Activated T-cell treated with anti-CD3 and anti-CD28 coated beads, Interleukin-2, amount 50 U/mL, for 72 hours (primary cell): ENCODE measurements around the gene ZBTB39. TPM values are rescaled to one million over a fixed set of nuclear protein-coding genes. Genes with fewer than 3 reads are reported as not detected.

Source experiments
- ATAC-seq, 2 donors: fragments of 150-1000 bp; cut with Tn5 transposase; replicated peaks in 1 of 2; 2 replicates each; pipeline ENCODE4 v1.10.0; 2021; ENCODE audit warnings: moderate library complexity in 2 of 2, mild to moderate bottlenecking in 1 of 2
- DNase-seq, 2 donors: peaks; one replicate each; pipeline ENCODE4 v3.0.0; 2021 to 2022; ENCODE audit warnings: mixed read lengths in 1 of 2
- H3K27ac Mint-ChIP-seq: one replicate; pipeline ENCODE4 v1.8.0; 2022; ENCODE audit warnings: mild to moderate bottlenecking, moderate library complexity, mixed read lengths
- H3K27me3 Mint-ChIP-seq: one replicate; pipeline ENCODE4 v1.8.0; 2022; ENCODE audit warnings: low read depth, mixed read lengths
- H3K36me3 Mint-ChIP-seq, 2 donors: one replicate each; pipeline ENCODE4 v1.8.0; 2022; ENCODE audit warnings: mixed read lengths in 2 of 2, mild to moderate bottlenecking in 1 of 2; ENCODE audit not compliant: insufficient read depth in 2 of 2
- H3K4me1 Mint-ChIP-seq: one replicate; pipeline ENCODE4 v1.8.0; 2022; ENCODE audit warnings: low read depth, mixed read lengths
- H3K4me3 Mint-ChIP-seq, 2 donors: one replicate each; pipeline ENCODE4 v1.8.0; 2022; ENCODE audit warnings: mild to moderate bottlenecking in 2 of 2, mixed read lengths in 2 of 2, moderate library complexity in 2 of 2
- H3K9me3 Mint-ChIP-seq, 2 donors: one replicate each; pipeline ENCODE4 v1.8.0; 2022; ENCODE audit warnings: mixed read lengths in 2 of 2
- total RNA-seq, 2 donors: library from RNA; stranded (reverse); gene quantifications; one replicate each; pipeline ENCODE4 v1.2.3, GENCODE V29; 2022

ZBTB39 gene
- total RNA-seq, 2 donors from 2014 or later, result 9.7 to 10.3 TPM

DNA sequence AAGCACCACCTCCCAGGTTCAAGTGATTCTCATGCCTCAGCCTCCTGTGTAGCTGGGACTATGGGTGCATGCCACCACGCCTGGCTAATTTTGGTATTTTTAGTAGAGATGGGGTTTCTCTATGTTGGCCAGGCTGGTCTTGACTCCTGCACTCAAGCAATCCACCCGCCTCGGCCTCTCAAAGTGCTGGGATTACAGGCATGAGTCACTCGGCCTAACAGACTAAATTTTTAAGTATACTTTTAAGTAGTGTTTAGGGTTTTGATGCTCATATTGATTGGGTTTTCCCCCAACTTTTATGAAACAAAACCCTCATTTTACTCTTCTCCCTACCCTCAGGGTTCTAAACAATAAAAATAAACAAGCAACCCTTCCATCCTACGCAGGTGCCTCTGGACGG lies 38.1 kb upstream of the ZBTB39 start:
- Mint-ChIP-seq H3K9me3 (no peaks in the 10 kb centered on the region), H3K4me1 (peaks cover 53% of the 10 kb centered on the region), H3K4me3 (no peak overlapping the region), H3K27ac (no peak overlapping the region), H3K27me3 (peaks cover 7% of the 10 kb centered on the region), H3K36me3 (peaks cover 0 to 1% of the 10 kb centered on the region in 2 donors)
- DNase-seq (no peak), ATAC-seq (no peak)

DNA sequence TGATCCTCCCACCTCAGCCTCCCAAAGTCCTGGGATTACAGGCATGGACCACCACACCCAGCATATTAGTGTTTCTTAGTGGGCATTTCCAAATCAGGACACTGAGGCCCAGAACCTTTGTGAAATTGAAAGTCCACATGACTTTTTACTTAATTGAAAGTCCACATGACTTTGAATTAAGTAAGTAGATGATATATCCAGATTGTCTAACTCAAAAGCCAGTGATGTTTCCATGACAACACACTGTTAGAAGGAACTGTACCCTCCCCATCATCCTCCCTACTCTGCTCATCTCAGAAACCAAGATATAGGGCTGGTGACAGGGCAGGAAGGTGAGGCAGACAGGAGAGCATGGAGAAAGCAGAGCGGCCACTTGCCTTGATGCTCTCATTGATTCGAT lies 36.3 kb upstream of the ZBTB39 start:
- Mint-ChIP-seq H3K36me3 (peaks cover 0 to 3% of the 10 kb centered on the region in 2 donors), H3K4me3 (no peak overlapping the region), H3K4me1 (peaks cover 40% of the 10 kb centered on the region), H3K27me3 (peaks cover 7% of the 10 kb centered on the region), H3K9me3 (no peaks in the 10 kb centered on the region), H3K27ac (no peak overlapping the region)
- no peak for DNase-seq
- no peak for ATAC-seq

DNA sequence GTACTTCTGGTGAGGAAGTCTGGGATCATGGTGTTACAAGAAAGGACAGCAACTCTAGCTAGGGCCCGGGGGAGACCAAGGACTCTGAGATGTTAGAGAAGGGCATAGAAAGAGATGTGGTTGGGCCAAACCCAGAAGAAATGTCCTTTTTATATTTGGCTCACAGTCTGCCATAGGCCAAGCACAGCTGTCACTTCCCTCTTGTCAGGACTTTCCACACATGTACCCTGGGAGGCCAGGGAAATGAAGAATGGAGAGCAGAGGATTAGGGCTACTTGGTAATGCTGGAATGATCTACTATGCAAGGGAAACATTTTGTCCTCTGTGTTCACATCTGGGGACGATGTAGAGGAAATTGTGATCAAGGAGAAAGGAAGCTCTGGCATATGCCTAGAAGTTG lies 34.4 kb upstream of the ZBTB39 start:
- Mint-ChIP-seq H3K27ac (no peak overlapping the region), H3K4me1 (peaks cover 21% of the 10 kb centered on the region), H3K4me3 (no peak overlapping the region)

DNA sequence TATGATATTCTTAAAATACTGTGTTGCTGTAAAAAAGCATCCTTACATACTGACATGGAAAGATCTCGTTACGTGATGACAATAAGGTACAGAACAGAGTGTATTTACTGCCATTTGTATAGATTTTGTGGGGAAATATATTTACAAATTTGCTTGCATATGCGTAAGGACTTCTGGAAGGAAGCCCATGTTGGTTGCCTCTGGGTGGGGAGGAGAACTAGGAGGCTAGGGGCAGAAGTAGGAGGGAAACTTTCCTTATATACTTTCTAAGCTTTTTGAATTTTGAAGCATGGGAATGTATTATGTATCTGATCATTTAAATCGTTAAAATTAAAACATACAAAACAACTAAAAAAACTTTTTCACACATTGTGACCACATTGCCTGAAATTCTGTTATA lies 33.9 kb upstream of the ZBTB39 start:
- ATAC-seq, result no peak
- no peaks in the 10 kb centered on the region for H3K27me3 Mint-ChIP-seq
- H3K36me3 Mint-ChIP-seq, result peaks cover 0 to 2% of the 10 kb centered on the region in 2 donors
- H3K9me3 Mint-ChIP-seq, result no peaks in the 10 kb centered on the region
- H3K4me3 Mint-ChIP-seq, result no peak overlapping the region
- H3K4me1 Mint-ChIP-seq, result peaks cover 15% of the 10 kb centered on the region
- H3K27ac Mint-ChIP-seq, result no peak overlapping the region
- DNase-seq, result no peak

More for the DNA sequence above, 34.4 kb upstream of the ZBTB39 start:
- ATAC-seq, result no peak
- Mint-ChIP-seq H3K9me3 (no peaks in the 10 kb centered on the region), H3K27me3 (no peaks in the 10 kb centered on the region), H3K36me3 (peaks cover 0 to 2% of the 10 kb centered on the region in 2 donors)
- DNase-seq, result no peak

DNA sequence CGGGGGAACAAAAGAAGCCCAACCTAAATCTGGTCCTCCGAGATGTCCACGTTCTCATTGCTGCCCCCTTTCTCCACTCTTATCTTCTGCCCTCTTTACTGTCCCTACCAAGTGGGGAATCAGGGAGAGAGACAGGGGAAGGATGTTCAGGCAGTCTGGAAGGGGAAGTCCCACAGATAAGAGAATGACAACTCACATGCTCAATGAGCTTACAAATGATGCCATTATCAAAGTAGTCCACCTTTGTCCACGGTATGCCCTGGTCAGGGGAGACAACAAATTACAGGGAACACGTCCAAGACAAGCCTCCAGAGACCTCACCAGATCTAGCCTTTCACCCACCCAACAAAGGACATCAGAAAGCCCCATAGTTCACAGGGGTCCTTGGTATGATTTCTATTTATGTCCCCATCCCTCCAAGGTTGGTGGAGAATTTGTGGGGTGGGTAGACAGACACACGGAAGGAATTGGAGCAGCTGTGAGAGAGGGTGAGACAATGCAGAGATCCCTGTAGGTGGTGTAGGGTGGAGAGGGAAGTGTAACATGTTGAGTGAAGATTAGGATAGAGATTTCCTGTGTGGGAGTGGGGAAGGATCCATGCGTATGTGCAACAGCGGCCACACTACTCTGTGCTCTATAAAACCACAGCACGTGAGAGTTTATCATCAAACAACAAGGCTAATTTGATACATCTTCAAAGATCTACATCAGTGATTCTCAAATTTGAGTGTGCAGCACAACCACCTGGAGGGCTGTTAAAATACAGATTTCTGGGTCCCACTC lies 32.9 kb upstream of the ZBTB39 start:
- DNase-seq, result no peak
- no peak overlapping the region for H3K27ac Mint-ChIP-seq
- H3K4me3 Mint-ChIP-seq, result no peak overlapping the region
- no peak for ATAC-seq
- peaks cover 0 to 2% of the 10 kb centered on the region in 2 donors for H3K36me3 Mint-ChIP-seq
- H3K9me3 Mint-ChIP-seq, result no peaks in the 10 kb centered on the region
- H3K27me3 Mint-ChIP-seq, result no peaks in the 10 kb centered on the region
- peaks cover 7% of the 10 kb centered on the region for H3K4me1 Mint-ChIP-seq

DNA sequence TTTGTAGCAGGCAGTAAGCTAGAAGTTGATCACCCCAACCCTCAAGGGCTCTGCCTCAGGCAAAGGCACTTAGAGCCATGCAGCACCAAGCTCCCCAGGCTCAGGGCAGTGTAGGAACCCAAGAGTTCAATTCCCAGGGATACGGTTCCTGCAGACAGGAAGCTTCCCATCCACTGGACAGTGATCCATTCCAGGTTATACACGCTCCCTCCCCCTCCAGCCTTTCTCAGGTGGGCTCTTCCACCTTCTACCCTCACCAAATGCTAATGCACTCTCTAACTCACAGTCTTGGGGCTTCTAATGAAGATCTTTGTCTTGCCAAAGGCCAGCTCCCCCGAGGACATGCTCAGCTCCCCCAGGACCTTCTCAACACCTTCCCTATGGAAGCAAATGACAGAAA lies 30.9 kb upstream of the ZBTB39 start:
- H3K9me3 Mint-ChIP-seq, result no peaks in the 10 kb centered on the region
- H3K36me3 Mint-ChIP-seq, result peaks cover 0 to 2% of the 10 kb centered on the region in 2 donors
- DNase-seq (no peak), ATAC-seq (no peak)
- no peak overlapping the region for H3K27ac Mint-ChIP-seq
- H3K4me3 Mint-ChIP-seq, result no peak overlapping the region
- H3K27me3 Mint-ChIP-seq, result no peaks in the 10 kb centered on the region
- peaks cover 10% of the 10 kb centered on the region for H3K4me1 Mint-ChIP-seq

DNA sequence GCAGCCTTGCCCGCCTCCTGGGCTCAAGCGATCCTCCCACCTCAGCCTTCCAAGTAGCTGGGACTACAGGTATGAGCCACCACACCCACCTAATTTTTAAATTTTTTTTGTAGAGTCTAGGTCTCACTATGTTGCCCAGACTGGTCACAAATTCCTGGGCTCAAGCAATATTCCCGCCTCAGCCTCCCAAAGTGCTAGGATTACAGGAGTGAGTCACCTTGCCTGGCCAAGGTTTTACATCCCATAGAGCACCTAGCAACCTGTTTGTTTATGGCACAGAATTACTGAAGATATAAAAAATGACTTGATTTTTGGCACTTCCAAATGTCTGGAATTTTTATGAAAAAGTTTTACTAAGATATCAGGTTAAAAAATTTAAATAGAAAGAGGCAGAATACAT lies 27.1 kb upstream of the ZBTB39 start:
- peaks cover 29% of the 10 kb centered on the region for H3K4me1 Mint-ChIP-seq
- ATAC-seq (no peak), DNase-seq (no peak)
- no peaks in the 10 kb centered on the region for H3K9me3 Mint-ChIP-seq
- H3K27me3 Mint-ChIP-seq, result no peaks in the 10 kb centered on the region
- H3K4me3 Mint-ChIP-seq, result no peak overlapping the region
- peaks cover 0 to 2% of the 10 kb centered on the region in 2 donors for H3K36me3 Mint-ChIP-seq
- H3K27ac Mint-ChIP-seq, result no peak overlapping the region

DNA sequence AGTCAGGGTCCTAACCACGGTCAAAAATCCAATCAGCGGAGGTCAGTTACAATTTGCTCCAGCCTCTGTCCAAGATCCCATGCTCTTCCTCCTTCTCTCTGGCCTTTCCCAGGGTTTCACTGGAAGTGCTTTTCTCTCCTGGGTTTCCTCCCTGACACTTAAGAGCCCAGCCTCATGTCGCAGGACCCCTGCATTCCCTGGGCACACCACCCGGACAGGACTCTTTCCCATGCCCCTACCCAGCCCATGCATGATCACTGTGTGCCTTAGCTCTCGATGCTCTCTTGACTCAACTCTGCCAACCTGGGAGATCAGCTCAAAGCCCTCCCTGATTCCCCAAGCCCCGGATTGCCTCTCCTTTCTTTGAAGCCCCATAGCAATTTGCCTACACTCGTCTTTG lies 25.4 kb upstream of the ZBTB39 start:
- Mint-ChIP-seq H3K4me3 (no peak overlapping the region), H3K9me3 (no peaks in the 10 kb centered on the region), H3K27ac (no peak overlapping the region), H3K4me1 (peaks cover 45% of the 10 kb centered on the region), H3K27me3 (no peaks in the 10 kb centered on the region), H3K36me3 (no peaks in the 10 kb centered on the region)
- DNase-seq (no peak), ATAC-seq (no peak)

DNA sequence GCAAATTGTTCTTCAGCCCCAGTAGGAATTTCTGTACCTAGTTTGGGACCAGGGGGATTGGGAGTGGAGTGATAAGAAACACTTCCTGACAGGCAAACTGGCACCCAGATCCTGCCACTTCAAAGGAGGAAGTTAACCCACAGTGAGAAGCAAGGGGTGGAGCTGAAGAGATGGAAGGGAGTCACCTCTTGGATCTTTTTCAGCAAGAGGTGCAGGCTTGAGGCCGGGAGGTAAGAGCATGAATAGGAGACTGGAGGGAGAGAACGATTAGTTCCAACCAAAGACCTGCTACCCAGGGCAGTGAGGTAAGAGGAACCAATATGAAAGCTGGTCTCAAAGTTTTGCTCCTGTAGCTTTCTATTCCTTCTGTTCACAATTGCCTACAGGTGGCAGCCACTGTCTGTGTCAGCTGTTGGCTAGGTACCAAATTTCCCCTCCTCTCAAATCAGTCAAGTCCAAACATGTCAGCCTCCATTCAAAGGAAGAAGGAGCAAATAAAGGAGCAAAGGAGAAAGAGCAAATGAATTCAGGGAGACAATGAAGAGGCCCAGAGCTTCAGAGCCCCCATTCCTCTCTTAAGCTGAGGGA lies 24.9 kb upstream of the ZBTB39 start:
- DNase-seq, result peak; percentile 14 to 25
- H3K4me3 Mint-ChIP-seq, result peak overlapping the region; percentile 4 to 23
- no peaks in the 10 kb centered on the region for H3K27me3 Mint-ChIP-seq
- ATAC-seq, result peak; percentile 58 to 65
- peak overlapping the region; percentile 35 for H3K27ac Mint-ChIP-seq
- no peaks in the 10 kb centered on the region for H3K9me3 Mint-ChIP-seq
- H3K36me3 Mint-ChIP-seq, result no peaks in the 10 kb centered on the region
- H3K4me1 Mint-ChIP-seq, result peaks cover 51% of the 10 kb centered on the region

DNA sequence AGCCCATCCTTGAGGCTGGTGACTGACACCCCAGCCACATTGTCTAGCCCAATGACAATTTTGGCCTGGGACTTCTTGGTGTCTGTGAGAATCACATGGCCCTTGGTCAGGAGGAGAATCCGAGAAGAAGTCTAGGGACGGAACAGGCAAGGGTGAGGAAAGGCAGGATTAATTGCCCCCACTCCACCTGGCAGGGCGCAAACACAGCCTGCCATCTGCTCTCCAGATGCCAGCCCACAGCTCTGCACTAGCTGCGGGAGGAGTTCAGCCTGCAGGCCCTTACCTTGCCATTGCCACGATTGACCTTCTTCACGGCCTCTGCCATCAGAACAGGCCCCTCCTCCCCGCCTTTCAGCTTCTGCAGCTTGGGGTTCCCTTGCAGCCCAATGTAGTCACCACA lies 23.1 kb upstream of the ZBTB39 start:
- no peak for ATAC-seq
- Mint-ChIP-seq H3K9me3 (no peaks in the 10 kb centered on the region), H3K4me3 (no peak overlapping the region), H3K4me1 (peaks cover 55% of the 10 kb centered on the region), H3K27ac (no peak overlapping the region), H3K27me3 (no peaks in the 10 kb centered on the region), H3K36me3 (no peaks in the 10 kb centered on the region)
- no peak for DNase-seq

DNA sequence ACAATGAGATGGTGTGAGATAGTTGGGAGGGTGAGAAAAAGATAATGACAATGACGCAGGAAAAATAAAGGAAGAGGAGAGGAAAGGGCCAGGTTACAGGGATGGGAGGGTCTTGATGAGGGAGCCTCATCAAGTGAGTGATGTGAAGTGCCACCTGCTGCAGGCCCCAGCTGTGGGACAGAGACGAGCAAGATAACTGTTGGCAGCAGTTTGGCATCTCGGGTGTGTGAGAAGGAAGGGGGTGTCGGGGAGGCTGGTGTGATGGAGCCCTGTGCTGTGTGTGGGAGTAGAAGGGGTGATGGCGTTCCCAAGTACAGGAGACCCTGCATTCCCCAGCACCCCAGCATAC lies 21.4 kb upstream of the ZBTB39 start:
- peak overlapping the region in 1 of 2 donors; percentile 42 for H3K4me3 Mint-ChIP-seq
- H3K9me3 Mint-ChIP-seq, result no peaks in the 10 kb centered on the region
- peak overlapping the region; percentile 9 for H3K27ac Mint-ChIP-seq
- H3K27me3 Mint-ChIP-seq, result no peaks in the 10 kb centered on the region
- H3K36me3 Mint-ChIP-seq, result no peaks in the 10 kb centered on the region
- DNase-seq, result no peak
- peak; percentile 25 to 53 for ATAC-seq
- H3K4me1 Mint-ChIP-seq, result peaks cover 55% of the 10 kb centered on the region

DNA sequence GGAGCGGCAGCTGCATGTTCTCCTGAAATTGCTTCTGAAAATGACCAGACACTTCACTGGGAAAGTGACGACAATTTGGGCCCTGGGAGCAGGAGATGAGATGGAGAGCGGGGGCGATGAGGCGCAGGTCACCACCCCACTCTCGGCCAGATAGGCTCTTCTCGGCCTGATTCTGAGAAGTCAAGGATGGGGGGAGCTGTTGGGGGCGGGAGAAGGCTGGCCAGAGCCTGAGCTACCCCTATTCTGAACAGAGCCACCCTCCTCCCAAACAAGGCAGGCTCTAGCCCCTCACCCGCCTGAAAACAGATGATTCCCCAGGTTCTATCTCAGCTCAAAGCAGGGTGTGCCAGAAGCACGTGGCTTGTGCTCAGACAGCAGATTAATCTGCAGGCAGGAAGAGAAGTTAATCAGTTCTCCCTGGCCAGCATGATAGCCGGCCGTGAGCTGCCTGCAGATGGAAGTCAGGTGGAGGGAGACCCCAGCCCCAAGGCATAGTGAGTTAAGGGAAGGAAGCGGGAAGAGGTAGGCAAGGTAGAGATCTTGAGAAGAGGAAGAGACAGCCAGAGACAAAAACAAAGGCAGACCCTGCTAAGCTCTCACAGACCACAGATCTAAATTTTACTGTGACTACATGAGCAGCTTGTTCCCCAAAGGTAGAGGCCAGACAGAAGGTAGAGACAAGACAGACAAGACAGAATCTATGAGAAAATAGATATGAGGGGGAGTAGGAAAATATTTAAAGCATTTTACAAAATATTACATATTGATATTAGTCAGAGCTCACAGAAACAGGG lies 20.9 kb upstream of the ZBTB39 start:
- DNase-seq (no peak), ATAC-seq (peak; percentile 23 to 36)
- no peaks in the 10 kb centered on the region for H3K27me3 Mint-ChIP-seq
- no peaks in the 10 kb centered on the region for H3K36me3 Mint-ChIP-seq
- peak overlapping the region in 1 of 2 donors; percentile 42 for H3K4me3 Mint-ChIP-seq
- no peaks in the 10 kb centered on the region for H3K9me3 Mint-ChIP-seq
- peak overlapping the region; percentile 9 for H3K27ac Mint-ChIP-seq
- peaks cover 51% of the 10 kb centered on the region for H3K4me1 Mint-ChIP-seq

DNA sequence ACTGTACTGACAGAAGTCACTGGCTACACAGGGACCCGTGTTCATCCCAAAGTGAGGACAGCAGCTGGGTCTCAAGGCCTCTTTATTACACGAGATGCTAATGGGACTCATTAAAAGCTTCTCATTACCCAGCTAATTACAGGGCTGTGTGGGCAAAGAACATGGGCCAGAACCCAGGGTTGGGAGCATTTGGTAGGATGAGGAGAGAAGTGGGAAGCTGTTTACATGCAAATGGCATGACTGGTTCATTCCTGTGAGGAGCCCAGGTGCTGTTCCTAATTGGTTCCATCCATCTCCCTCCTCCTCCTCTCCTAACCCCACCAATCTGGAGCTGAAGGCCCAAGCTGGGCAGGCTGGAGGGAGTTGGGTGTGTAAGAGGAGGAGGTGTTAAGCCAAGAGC lies 18.9 kb upstream of the ZBTB39 start:
- Mint-ChIP-seq H3K27ac (no peak overlapping the region), H3K4me3 (no peak overlapping the region), H3K9me3 (no peaks in the 10 kb centered on the region)

More for the DNA sequence above, 18.9 kb upstream of the ZBTB39 start:
- Mint-ChIP-seq H3K36me3 (no peaks in the 10 kb centered on the region), H3K4me1 (peaks cover 36% of the 10 kb centered on the region), H3K27me3 (no peaks in the 10 kb centered on the region)
- ATAC-seq (no peak), DNase-seq (no peak)
